Activated CD8-positive, alpha-beta T cell treated with anti-CD3 and anti-CD28 coated beads for 36 hours (primary cell): ENCODE measurements around the gene LPAR1. TPM values are rescaled to one million over a fixed set of nuclear protein-coding genes. Genes with fewer than 3 reads are reported as not detected.
"Not testable (repeated sequence)": the region's sequence is repeated elsewhere in the genome, so short reads cannot be mapped to it uniquely, and the experiment has no call there.

Experiments
- ATAC-seq: fragments of 200-7000 bp; cut with Tn5 transposase; one replicate; pipeline ENCODE4 v1.10.0; 2021; ENCODE audit warnings: mild to moderate bottlenecking, moderate library complexity
- CTCF ChIA-PET: fragments of 350-600 bp; sonication (Branson Sonifier 250); formaldehyde crosslinking; loops from one replicate; lab custom pipeline; 2021; ENCODE audit warnings: antibody characterized with exemption; lab: Charles Lee
- POLR2A ChIA-PET: fragments of 350-600 bp; sonication (Branson Sonifier 250); formaldehyde crosslinking; loops from one replicate; lab custom pipeline; 2021; ENCODE audit warnings: antibody characterized with exemption; lab: Charles Lee
- DNase-seq: peaks from one replicate; pipeline ENCODE4 v3.0.0-alpha.2; 2020
- H3K27ac Mint-ChIP-seq: one replicate; pipeline ENCODE4 v1.8.0; 2021; ENCODE audit warnings: mild to moderate bottlenecking, mixed read lengths
- H3K27me3 Mint-ChIP-seq: one replicate; pipeline ENCODE4 v1.8.0; 2021; ENCODE audit warnings: mixed read lengths
- H3K36me3 Mint-ChIP-seq: one replicate; pipeline ENCODE4 v1.8.0; 2021; ENCODE audit warnings: low read depth, mixed read lengths
- H3K4me1 Mint-ChIP-seq: one replicate; pipeline ENCODE4 v1.8.0; 2021; ENCODE audit warnings: low read depth, mixed read lengths
- H3K4me3 Mint-ChIP-seq: one replicate; pipeline ENCODE4 v1.8.0; 2021; ENCODE audit warnings: mild to moderate bottlenecking, moderate library complexity, mixed read lengths
- H3K9me3 Mint-ChIP-seq: one replicate; pipeline ENCODE4 v1.8.0; 2021; ENCODE audit warnings: mixed read lengths
- CTCF ChIP-seq: fragments of 200-600 bp; IDR thresholded peaks from one replicate; pipeline ENCODE4 v1.8.0; 2022; ENCODE audit warnings: antibody characterized with exemption, mild to moderate bottlenecking
- intact Hi-C: fragments of 100-400 bp; cut with micrococcal nuclease; formaldehyde crosslinking; loops from one replicate; pipeline ENCODE4 v1.10.0; 2022
- total RNA-seq, 2 experiments: library from RNA; stranded (reverse); gene quantifications; one replicate each; pipeline ENCODE4 v1.2.3, GENCODE V29; 2021

The LPAR1 gene
- total RNA-seq, 2 experiments from 2014 or later: not detected

GRCh38 chr9:111051400-111051799 lies 13.1 kb upstream of the LPAR1 start:
- intact Hi-C loops: no loop called here
- TF ChIP-seq CTCF: no peak
- ChIA-PET CTCF (no interaction called here), POLR2A (no interaction called here)
- ATAC-seq: no peak
- Mint-ChIP-seq H3K36me3 (no peaks in the 10 kb centered on the region), H3K4me1 (no peaks in the 10 kb centered on the region), H3K4me3 (no peak overlapping the region), H3K9me3 (no peaks in the 10 kb centered on the region), H3K27ac (no peak overlapping the region), H3K27me3 (no peaks in the 10 kb centered on the region)
- no peak for DNase-seq

- DNase-seq (no peak), ATAC-seq (no peak)
- H3K27me3 Mint-ChIP-seq: no peaks in the 10 kb centered on the region
- H3K4me1 Mint-ChIP-seq: no peaks in the 10 kb centered on the region
- intact Hi-C loops: no loop called here
- H3K9me3 Mint-ChIP-seq: no peaks in the 10 kb centered on the region
- CTCF ChIA-PET: no interaction called here
- no peak for TF ChIP-seq CTCF
- POLR2A ChIA-PET: no interaction called here
- H3K4me3 Mint-ChIP-seq: no peak overlapping the region
- no peak overlapping the region for H3K27ac Mint-ChIP-seq
- no peaks in the 10 kb centered on the region for H3K36me3 Mint-ChIP-seq
Observed at GRCh38 chr9:111050819-111051218, 12.5 kb upstream of the LPAR1 start.

GRCh38 chr9:111047287-111047686 lies 9.0 kb upstream of the LPAR1 start:
- H3K27me3 Mint-ChIP-seq, intact Hi-C loops, CTCF ChIA-PET, H3K27ac Mint-ChIP-seq, H3K4me1 Mint-ChIP-seq, H3K36me3 Mint-ChIP-seq, DNase-seq, H3K9me3 Mint-ChIP-seq, ATAC-seq, H3K4me3 Mint-ChIP-seq, POLR2A ChIA-PET: not testable (repeated sequence)

GRCh38 chr9:111041902-111042301 lies 3.6 kb upstream of the LPAR1 start:
- intact Hi-C loops: no loop called here
- CTCF ChIA-PET: no interaction called here
- Mint-ChIP-seq H3K4me3 (no peak overlapping the region), H3K27me3 (peaks cover 15% of the 10 kb centered on the region), H3K9me3 (no peaks in the 10 kb centered on the region), H3K4me1 (peaks cover 10% of the 10 kb centered on the region), H3K27ac (no peak overlapping the region), H3K36me3 (no peaks in the 10 kb centered on the region)
- ATAC-seq (no peak), DNase-seq (no peak)
- TF ChIP-seq CTCF: no peak
- POLR2A ChIA-PET: no interaction called here

- peaks cover 10% of the 10 kb centered on the region for H3K4me1 Mint-ChIP-seq
- ATAC-seq: no peak
- intact Hi-C loops: no loop called here
- H3K4me3 Mint-ChIP-seq: no peak overlapping the region
- POLR2A ChIA-PET: no interaction called here
- DNase-seq: no peak
- no peak for TF ChIP-seq CTCF
- H3K27ac Mint-ChIP-seq: no peak overlapping the region
- no peaks in the 10 kb centered on the region for H3K9me3 Mint-ChIP-seq
- H3K36me3 Mint-ChIP-seq: no peaks in the 10 kb centered on the region
- CTCF ChIA-PET: interaction anchor here (1.1 kb wide), 1 partner anchor 12 kb away, joined by 3 read pairs; no protein-coding TSS in a partner anchor
- peaks cover 27% of the 10 kb centered on the region for H3K27me3 Mint-ChIP-seq
Observed at GRCh38 chr9:111040494-111040893, 2.2 kb upstream of the LPAR1 start.
